ENCODE measurements around the gene PRDM16. TPM values are rescaled to one million over a fixed set of nuclear protein-coding genes. Genes with fewer than 3 reads are reported as not detected.

Gene PRDM16
- total RNA-seq, 1 donor from 2014 or later: not detected

DNA sequence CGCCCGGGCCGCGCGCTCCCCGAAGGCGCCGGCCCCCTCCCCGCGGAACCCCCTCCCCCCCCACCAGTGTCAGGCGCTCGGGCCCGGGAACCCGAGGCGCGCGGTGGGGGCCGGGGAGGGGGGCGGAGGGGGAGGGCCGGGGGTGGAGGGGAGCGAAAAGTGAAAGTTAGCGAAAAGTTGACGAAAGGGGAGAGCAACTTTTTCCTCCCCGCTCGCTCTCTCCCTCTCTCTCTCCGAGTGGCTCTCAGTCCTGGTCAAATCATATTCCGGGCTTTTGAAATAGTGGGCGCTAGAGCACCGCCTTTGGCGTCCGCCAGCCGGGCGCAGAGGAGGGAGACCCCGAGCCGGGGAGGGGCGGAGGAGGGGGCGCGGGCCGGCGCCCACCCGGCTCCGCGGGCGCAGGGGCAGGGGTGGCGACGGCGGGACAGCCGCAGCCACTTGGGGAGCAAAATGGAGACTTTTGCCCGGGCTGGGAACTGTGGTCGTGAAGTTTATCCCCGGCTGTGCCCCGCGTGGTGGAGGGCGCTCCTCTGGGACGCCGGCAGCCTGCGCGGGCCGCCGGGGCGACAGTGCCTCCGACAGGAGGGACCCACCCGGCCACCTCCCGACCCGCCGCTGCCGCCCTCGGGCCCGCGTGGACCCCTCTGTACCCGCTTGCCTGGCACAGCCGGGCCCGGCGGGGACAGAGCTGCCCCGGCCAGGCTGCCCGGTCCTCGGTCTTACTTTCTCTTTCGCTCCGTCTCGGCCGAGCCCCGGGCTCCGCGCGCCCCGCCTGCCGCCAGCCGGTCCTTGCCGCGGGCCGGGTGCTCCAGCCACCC, 697 bp downstream of the PRDM16 start:
- Mint-ChIP-seq H3K27ac (no peak overlapping the region), H3K36me3 (ENCODE audit: low read depth) (no peaks in the 10 kb centered on the region), H3K4me3 (ENCODE audit: low read depth) (no peak overlapping the region), H3K9me3 (no peaks in the 10 kb centered on the region), H3K4me1 (ENCODE audit: low read depth) (peaks cover 1% of the 10 kb centered on the region), H3K27me3 (ENCODE audit: low read depth) (peaks cover 29% of the 10 kb centered on the region)
- DNase-seq (ENCODE audit: low spot score): no peak
- intact Hi-C loops (cut with micrococcal nuclease): no loop called here

DNA sequence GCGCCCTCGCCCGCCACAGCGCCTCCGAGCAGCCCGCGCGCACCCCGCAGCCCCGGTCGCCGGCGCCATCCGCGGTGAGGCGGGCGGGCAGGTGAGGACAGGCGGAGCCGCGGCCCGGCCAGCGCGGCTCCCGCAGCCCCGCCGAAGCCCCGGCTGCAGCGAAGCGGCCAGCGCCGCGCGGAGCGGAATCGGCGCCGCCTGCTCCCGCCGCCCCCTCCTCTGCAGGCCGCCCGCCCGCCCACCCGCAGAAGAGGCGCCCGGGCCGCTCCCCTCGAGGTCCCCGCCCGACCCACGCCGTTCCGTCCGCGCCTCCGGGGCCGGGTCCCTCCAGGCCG, 1.3 kb downstream of the PRDM16 start:
- H3K36me3 Mint-ChIP-seq (ENCODE audit: low read depth): no peaks in the 10 kb centered on the region
- H3K4me1 Mint-ChIP-seq (ENCODE audit: low read depth): peaks cover 1% of the 10 kb centered on the region
- H3K27me3 Mint-ChIP-seq (ENCODE audit: low read depth): peaks cover 27% of the 10 kb centered on the region
- no peak for DNase-seq (ENCODE audit: low spot score)
- intact Hi-C loops (cut with micrococcal nuclease): no loop called here
- H3K27ac Mint-ChIP-seq: no peak overlapping the region
- H3K4me3 Mint-ChIP-seq (ENCODE audit: low read depth): no peak overlapping the region
- no peaks in the 10 kb centered on the region for H3K9me3 Mint-ChIP-seq

DNA sequence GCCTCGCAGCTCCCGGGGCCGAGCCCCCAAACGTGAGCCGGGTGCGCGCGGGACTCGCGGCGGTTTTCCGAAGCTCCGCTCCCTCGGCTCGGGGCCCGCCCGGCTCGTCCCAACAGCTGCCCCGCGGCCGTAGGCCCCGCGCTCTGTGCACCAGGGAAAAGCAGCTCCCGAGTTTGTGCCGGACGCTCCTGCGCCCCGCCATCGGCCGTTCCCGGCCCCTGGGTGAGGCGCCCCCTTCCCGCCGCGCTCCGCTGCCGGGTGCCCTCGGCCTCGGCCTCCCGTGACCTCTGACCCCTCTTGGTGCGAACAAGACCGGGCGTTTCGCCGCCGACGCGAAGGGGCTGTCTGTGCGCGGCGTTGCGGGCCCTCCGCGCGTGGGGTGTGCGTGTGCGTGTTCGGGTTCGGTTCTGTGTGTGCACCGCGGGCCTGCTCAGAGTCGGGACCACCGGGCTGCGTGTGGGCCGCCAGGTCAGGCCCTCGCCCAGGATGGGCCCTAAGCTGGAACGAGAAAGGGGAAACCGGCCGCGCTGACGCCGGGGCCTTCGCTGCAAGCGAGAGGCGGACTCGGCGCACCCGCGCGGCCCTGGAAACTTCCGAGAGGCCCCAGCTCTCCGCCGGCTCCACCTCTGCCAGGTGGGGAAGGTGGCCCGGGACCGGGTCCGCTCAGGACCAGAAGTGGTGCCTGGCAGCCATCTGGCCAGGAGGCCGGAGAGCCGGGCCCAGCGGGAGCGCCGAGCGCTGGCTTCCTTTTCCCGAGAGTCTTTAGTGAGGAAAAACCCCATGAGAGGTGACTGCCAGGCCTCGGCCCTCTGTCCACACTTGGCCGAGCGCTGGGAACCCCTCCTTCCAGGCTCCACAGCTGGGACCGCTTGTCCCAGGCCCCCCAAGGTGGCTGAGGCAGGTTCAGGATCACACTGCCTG, 1.9 kb downstream of the PRDM16 start:
- no peaks in the 10 kb centered on the region for H3K9me3 Mint-ChIP-seq
- no peak for DNase-seq (ENCODE audit: low spot score)
- H3K4me1 Mint-ChIP-seq (ENCODE audit: low read depth): peaks cover 1% of the 10 kb centered on the region
- no peak overlapping the region for H3K4me3 Mint-ChIP-seq (ENCODE audit: low read depth)
- peaks cover 27% of the 10 kb centered on the region for H3K27me3 Mint-ChIP-seq (ENCODE audit: low read depth)
- intact Hi-C loops (cut with micrococcal nuclease): no loop called here
- H3K36me3 Mint-ChIP-seq (ENCODE audit: low read depth): no peaks in the 10 kb centered on the region
- H3K27ac Mint-ChIP-seq: no peak overlapping the region

DNA sequence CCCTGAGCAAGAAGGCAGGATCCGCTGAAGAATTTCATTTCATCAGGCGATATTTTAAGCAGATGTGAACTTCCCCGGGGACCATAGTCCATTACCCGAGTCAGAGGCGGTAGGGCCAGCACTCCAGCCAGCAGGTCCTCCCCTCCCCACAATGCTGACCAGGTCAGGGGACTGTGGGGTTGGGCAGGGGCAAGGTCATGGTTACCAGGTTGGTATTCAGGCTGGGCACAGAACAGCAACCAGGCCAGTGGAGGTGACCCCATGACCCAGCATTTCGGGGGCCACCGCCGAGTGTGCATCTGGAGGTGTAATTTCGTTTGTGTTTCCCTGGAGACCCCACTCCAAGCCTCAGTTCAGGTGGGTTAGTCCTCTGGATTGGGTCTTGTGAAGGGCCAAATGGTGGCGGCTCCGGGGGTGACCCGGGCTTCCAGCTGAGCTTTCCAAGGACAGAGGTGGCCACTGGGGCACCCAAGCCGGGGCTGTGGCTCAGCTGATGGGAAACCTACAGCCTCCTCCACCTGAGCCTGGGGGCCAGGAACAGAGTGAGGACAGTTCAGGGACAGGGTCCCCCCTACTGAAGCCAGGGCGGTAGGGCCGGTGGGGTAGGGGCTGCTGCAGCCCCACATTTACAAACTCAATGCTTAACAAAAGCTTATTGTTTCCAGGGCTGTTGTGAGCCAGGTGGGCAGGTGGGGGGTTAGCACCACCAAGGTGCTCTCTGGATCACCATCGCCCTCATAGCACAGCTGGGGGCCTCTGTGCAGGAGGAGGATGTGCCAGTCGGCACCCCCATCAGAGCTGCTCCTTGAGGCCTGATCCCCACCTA, 2.8 kb downstream of the PRDM16 start:
- H3K27ac Mint-ChIP-seq: no peak overlapping the region
- intact Hi-C loops (cut with micrococcal nuclease): no loop called here
- H3K27me3 Mint-ChIP-seq (ENCODE audit: low read depth): peaks cover 27% of the 10 kb centered on the region
- no peaks in the 10 kb centered on the region for H3K9me3 Mint-ChIP-seq
- no peak for DNase-seq (ENCODE audit: low spot score)
- H3K36me3 Mint-ChIP-seq (ENCODE audit: low read depth): no peaks in the 10 kb centered on the region
- H3K4me1 Mint-ChIP-seq (ENCODE audit: low read depth): peaks cover 1% of the 10 kb centered on the region
- H3K4me3 Mint-ChIP-seq (ENCODE audit: low read depth): no peak overlapping the region

DNA sequence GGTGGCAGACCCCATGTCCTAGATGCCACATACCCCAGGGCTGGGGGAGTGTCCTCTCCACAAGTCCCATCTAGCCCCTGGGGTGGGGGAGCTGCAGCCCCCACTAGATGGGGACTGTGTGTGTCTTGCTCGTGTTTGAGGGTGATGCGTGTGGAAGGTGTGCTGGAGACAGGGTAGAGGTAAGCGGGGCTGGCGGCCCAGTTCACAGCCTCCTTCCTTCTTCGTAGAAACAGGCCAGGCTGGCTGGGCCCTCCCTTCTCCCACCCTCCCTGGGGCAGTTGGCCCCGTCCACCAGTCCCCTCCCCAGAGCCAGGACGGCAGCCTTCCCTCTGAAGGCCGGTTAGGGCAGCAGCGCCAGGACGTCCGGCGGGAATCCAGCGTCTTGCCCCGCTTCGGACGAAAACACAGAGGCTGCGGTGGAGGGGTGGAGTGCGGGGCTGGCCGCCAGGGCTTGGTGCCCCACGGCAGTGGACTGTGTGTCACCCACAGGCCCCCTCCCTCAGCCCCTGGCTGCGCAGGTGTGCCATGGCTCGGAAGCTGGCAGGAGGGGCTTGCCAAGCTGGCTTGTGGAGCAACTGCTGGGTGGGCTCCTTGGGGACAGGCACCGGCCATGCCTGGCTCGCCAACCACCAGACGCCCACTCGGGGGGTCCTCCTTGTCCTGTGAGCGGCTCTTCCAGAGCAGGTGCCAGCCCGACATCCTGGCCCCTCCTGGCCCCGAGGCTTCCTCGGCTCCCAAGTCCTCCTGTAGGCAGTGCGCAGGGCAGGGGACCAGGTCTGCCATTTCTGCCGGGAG, 3.6 kb downstream of the PRDM16 start:
- DNase-seq (ENCODE audit: low spot score): no peak
- intact Hi-C loops (cut with micrococcal nuclease): no loop called here
- peaks cover 1% of the 10 kb centered on the region for H3K4me1 Mint-ChIP-seq (ENCODE audit: low read depth)

DNA sequence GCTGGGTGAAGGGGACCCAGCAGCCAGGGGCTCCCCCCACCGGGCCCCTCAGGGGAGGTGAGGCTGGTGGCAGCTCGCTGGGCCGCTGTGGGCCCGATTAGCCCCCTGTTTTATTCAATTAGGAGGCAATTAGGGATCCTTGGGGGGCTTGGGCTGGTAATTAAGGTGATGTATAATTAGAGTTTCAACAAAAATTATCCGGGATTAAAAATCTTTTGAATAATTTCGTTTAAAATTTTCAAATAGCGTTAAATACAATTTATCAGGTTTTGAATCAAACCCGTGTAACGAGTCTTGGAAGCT, 4.1 kb downstream of the PRDM16 start:
- Mint-ChIP-seq H3K27ac (no peak overlapping the region), H3K4me3 (ENCODE audit: low read depth) (no peak overlapping the region), H3K36me3 (ENCODE audit: low read depth) (no peaks in the 10 kb centered on the region), H3K27me3 (ENCODE audit: low read depth) (peaks cover 22% of the 10 kb centered on the region), H3K4me1 (ENCODE audit: low read depth) (peaks cover 1% of the 10 kb centered on the region), H3K9me3 (no peaks in the 10 kb centered on the region)
- DNase-seq (ENCODE audit: low spot score): no peak
- intact Hi-C loops (cut with micrococcal nuclease): no loop called here

More for the DNA sequence above, 3.6 kb downstream of the PRDM16 start:
- peaks cover 22% of the 10 kb centered on the region for H3K27me3 Mint-ChIP-seq (ENCODE audit: low read depth)
- H3K27ac Mint-ChIP-seq: no peak overlapping the region
- no peak overlapping the region for H3K4me3 Mint-ChIP-seq (ENCODE audit: low read depth)
- no peaks in the 10 kb centered on the region for H3K9me3 Mint-ChIP-seq
- no peaks in the 10 kb centered on the region for H3K36me3 Mint-ChIP-seq (ENCODE audit: low read depth)

DNA sequence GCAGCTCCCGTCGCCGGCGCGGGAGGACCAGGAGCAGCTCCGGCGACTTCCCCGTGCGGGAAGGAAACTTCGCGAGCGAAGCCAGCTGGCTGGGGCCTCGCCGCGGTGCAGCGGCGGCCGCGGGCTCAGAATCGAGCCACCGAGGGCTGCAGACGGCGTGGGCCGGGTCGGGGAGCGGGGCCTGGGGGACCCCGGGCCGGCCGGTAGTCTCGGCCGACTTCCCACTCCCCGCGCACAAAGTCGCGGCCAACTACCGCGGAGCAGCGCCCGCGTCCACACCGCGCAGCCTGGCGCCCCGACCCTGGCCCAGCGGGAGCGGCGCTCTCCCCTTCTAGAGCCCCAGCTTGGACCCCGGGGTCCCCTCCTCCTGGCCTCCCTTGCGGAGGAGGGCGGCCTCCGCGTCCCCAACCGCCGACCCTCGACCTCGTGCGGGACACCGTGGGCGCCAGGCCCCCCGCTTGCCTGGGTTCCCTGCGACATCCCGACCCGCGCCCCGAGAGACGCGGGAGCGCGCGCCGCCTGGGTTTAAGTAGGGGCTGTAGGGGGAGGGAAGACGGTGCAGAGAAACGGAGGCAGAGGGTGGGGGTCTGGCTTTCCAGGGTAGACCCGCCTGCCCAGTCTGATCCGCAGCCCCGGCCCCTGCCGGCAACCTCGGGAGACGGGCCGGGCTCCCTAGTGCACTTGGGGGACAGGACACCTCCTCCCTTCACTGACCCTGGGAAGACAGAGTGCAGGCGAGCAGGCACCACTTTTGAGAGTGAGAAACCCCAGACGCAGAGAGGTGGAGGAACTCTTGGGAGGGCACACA, 4.7 kb downstream of the PRDM16 start:
- H3K27ac Mint-ChIP-seq: no peak overlapping the region
- H3K36me3 Mint-ChIP-seq (ENCODE audit: low read depth): no peaks in the 10 kb centered on the region
- DNase-seq (ENCODE audit: low spot score): no peak
- intact Hi-C loops (cut with micrococcal nuclease): no loop called here
- peaks cover 23% of the 10 kb centered on the region for H3K27me3 Mint-ChIP-seq (ENCODE audit: low read depth)
- H3K9me3 Mint-ChIP-seq: no peaks in the 10 kb centered on the region
- H3K4me3 Mint-ChIP-seq (ENCODE audit: low read depth): no peak overlapping the region
- peaks cover 1% of the 10 kb centered on the region for H3K4me1 Mint-ChIP-seq (ENCODE audit: low read depth)

DNA sequence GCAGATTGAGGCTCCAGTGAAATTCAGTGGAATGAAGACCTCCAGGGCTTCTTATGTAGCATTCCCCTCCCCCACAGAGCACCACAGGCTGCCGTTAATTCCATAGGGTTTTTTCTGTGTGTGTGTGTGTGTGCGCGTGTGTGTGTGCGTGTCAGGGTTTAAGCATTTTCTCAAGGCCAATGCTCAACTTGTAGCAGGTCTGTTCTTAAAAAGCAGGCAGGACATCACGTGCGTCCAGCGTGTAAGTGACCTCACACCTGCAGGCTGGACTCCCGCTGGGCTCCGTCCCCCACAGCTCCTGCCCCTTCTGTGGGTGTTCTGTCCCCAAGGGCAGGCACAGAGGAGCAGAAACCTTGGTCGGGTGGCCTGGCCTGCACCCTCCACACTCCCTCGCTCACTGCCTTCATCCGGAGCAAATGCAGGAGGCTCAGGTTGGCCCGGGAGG, 5.3 kb downstream of the PRDM16 start:
- no peaks in the 10 kb centered on the region for H3K9me3 Mint-ChIP-seq
- intact Hi-C loops (cut with micrococcal nuclease): no loop called here
- no peak for DNase-seq (ENCODE audit: low spot score)
- H3K27ac Mint-ChIP-seq: no peak overlapping the region
- H3K4me1 Mint-ChIP-seq (ENCODE audit: low read depth): no peaks in the 10 kb centered on the region
- H3K27me3 Mint-ChIP-seq (ENCODE audit: low read depth): peaks cover 22% of the 10 kb centered on the region
- no peak overlapping the region for H3K4me3 Mint-ChIP-seq (ENCODE audit: low read depth)
- no peaks in the 10 kb centered on the region for H3K36me3 Mint-ChIP-seq (ENCODE audit: low read depth)

DNA sequence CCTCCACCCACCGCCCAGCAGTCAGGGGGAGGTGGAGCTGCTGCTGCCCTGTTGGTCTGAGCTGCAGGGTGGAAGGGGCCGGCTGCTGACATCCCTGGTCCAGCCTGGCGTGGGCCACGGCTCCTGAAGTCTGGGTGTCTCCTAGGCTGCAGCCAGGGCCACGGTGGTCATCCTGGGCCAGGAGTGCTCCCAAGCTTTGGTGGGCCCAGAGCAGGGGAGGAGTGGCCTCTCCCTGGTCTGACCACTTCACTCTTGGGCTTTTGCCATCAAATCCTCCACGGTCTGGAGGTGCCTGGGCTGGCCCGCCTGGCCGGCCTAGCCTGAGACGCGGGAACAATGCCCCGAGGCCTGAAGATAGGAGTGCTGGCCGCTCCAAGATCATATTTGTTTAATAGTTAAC, 5.8 kb downstream of the PRDM16 start:
- Mint-ChIP-seq H3K27ac (no peak overlapping the region), H3K4me1 (ENCODE audit: low read depth) (no peaks in the 10 kb centered on the region), H3K36me3 (ENCODE audit: low read depth) (no peaks in the 10 kb centered on the region), H3K9me3 (no peaks in the 10 kb centered on the region), H3K27me3 (ENCODE audit: low read depth) (peaks cover 20% of the 10 kb centered on the region), H3K4me3 (ENCODE audit: low read depth) (no peak overlapping the region)
- no peak for DNase-seq (ENCODE audit: low spot score)
- intact Hi-C loops (cut with micrococcal nuclease): no loop called here

DNA sequence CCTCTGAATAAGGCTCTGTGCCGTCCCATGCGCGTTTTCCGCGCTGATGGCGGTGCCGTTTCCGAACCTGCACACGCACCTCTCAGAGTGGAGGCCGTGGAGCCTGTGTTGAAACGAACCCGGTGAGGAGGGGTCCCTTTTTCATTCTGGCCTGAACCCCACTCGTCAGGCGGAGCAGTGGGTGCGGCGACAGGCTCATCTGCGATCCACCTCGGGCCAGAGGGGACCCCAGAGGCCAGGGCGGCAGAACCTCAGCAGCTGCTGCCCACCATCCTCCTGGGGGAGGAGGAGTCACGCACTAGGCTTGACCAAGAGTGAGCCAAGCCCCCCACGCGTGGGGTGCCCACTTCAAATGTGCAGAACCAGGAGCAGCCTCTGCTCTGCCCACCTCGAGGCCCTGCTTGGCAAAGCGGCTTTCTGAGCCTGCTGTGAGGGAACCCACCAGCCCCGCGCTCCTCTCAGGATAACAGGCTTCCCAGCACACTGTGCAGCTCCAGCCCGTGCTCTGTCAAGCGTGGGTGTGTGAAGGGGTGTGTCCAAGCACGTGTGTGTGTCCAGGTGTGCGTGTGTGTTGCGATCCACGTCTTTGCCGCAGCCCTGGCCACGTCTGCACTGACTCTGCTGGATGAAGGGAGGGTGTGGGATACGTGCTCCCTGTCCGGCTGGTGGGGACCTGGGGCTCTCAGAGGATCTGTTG, 6.8 kb downstream of the PRDM16 start:
- no peak for DNase-seq (ENCODE audit: low spot score)
- no peak overlapping the region for H3K4me3 Mint-ChIP-seq (ENCODE audit: low read depth)
- H3K4me1 Mint-ChIP-seq (ENCODE audit: low read depth): no peaks in the 10 kb centered on the region
- no peaks in the 10 kb centered on the region for H3K9me3 Mint-ChIP-seq
- H3K27me3 Mint-ChIP-seq (ENCODE audit: low read depth): peaks cover 19% of the 10 kb centered on the region
- H3K36me3 Mint-ChIP-seq (ENCODE audit: low read depth): no peaks in the 10 kb centered on the region
- intact Hi-C loops (cut with micrococcal nuclease): no loop called here
- H3K27ac Mint-ChIP-seq: no peak overlapping the region

DNA sequence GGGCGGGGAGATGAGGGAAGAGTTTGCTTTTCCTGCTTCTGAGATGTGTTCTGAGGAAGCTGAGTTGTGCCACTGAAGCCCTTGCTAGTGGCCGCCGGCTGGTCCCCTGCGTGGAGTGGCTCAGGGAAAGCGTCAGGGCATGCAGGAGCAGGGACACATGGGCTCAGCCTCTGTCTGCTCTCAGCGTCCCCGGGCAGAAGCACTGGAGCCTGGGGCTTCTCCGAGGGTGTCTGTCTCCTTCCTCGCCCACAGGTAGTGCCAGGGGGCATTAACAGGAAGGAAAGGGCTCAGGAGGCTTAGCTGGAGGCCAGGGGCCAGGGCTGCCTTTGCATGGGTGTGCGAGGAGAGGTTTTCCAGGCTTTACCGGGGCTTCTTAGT, 7.3 kb downstream of the PRDM16 start:
- H3K4me1 Mint-ChIP-seq (ENCODE audit: low read depth): no peaks in the 10 kb centered on the region
- H3K27me3 Mint-ChIP-seq (ENCODE audit: low read depth): peaks cover 17% of the 10 kb centered on the region
- DNase-seq (ENCODE audit: low spot score): no peak
- H3K27ac Mint-ChIP-seq: no peak overlapping the region
- intact Hi-C loops (cut with micrococcal nuclease): no loop called here
- no peak overlapping the region for H3K4me3 Mint-ChIP-seq (ENCODE audit: low read depth)
- no peaks in the 10 kb centered on the region for H3K9me3 Mint-ChIP-seq
- no peaks in the 10 kb centered on the region for H3K36me3 Mint-ChIP-seq (ENCODE audit: low read depth)

Data from activated T-helper 2 cell treated with anti-CD3 and anti-CD28 coated beads, Interferon-gamma antibody, Interleukin-2, Interleukin-4, amounts not matched to agents 10 μg/mL and 5 μg/mL and 100 μg/mL, durations not matched to agents 14 hours and 24 hours and 36 hours (primary cell).